GM10248 (cell line): Measurements from ENCODE around the gene ENO2.

Source experiments
- CTCF ChIA-PET: fragments of 300-600 bp; sonication (Branson Sonifier 250); formaldehyde crosslinking; extraction: SDS; loops from one replicate; lab custom pipeline; 2021; ENCODE audit warnings: antibody characterized with exemption; lab: Yijun Ruan, JAX
- POLR2A ChIA-PET: fragments of 350-650 bp; sonication (Branson Sonifier 250); formaldehyde crosslinking; extraction: SDS; loops from one replicate; lab custom pipeline; 2020; ENCODE audit warnings: antibody characterized with exemption; lab: Yijun Ruan, JAX
- DNase-seq: peaks from one replicate; pipeline ENCODE4 v3.0.0; 2012; ENCODE audit errors: extremely low spot score
- CTCF ChIP-seq: IDR thresholded peaks from 2 replicates; pipeline ENCODE4 v1.5.1; 2012; ENCODE audit warnings: mild to moderate bottlenecking, low read depth; ENCODE audit errors: extremely low read depth, missing control alignments, control extremely low read depth

The ENO2 gene

GRCh38 chr12:6921539-6921938 is 7.2 kb downstream of the ENO2 start:
- DNase-seq, result no peak
- ChIA-PET CTCF (interaction anchor here (1.0 to 2.9 kb wide), 9 partner anchors 10 to 188 kb away, joined by 3 to 12 read pairs (median 6); partner anchors contain the start of genes PTPN6 and SPSB2), POLR2A (interaction anchor here (1.0 kb wide), 1 partner anchor 22 kb away, joined by 3 read pairs; the partner anchor contains the start of genes C12orf57 and RNU7-1)
- TF ChIP-seq CTCF, result no peak

GRCh38 chr12:6921996-6922946 is 7.9 kb downstream of the ENO2 start:
- ChIA-PET POLR2A (interaction anchor here (1.0 kb wide), 1 partner anchor 22 kb away, joined by 3 read pairs; the partner anchor contains the start of genes C12orf57 and RNU7-1), CTCF (interaction anchor here (1.0 to 2.9 kb wide), 9 partner anchors 10 to 187 kb away, joined by 3 to 12 read pairs (median 6); partner anchors contain the start of genes PTPN6 and SPSB2)
- TF ChIP-seq CTCF, result no peak
- DNase-seq, result no peak

GRCh38 chr12:6923003-6923732 is 8.8 kb downstream of the ENO2 start:
- no peak for TF ChIP-seq CTCF
- DNase-seq, result no peak
- POLR2A ChIA-PET, result no interaction called here
- CTCF ChIA-PET, result interaction anchor here (0.6 to 4.4 kb wide), 21 partner anchors 9 to 186 kb away, joined by 3 to 142 read pairs (median 6); partner anchors contain the start of genes C12orf57, C1RL, CDCA3 and ENO2

GRCh38 chr12:6923851-6924250 is 9.5 kb downstream of the ENO2 start:
- no peak for TF ChIP-seq CTCF
- ChIA-PET CTCF (interaction anchor here (0.6 to 4.4 kb wide), 23 partner anchors 10 to 221 kb away, joined by 3 to 142 read pairs (median 6); partner anchors contain the start of genes C12orf57, C1RL, CDCA3 and ENO2), POLR2A (interaction anchor here (0.8 kb wide), 1 partner anchor 31 kb away, joined by 3 read pairs; no protein-coding TSS in a partner anchor)
- no peak for DNase-seq

- DNase-seq, result no peak
- ChIA-PET CTCF (interaction anchor here (0.8 to 4.4 kb wide), 25 partner anchors 11 to 220 kb away, joined by 3 to 142 read pairs (median 7); partner anchors contain the start of genes C12orf57, C1RL, ENO2 and LRRC23), POLR2A (interaction anchor here (0.8 to 1.5 kb wide), 5 partner anchors 11 to 183 kb away, joined by 3 to 6 read pairs (median 4); partner anchors contain the start of genes C12orf57, RNU7-1 and TPI1)
- no peak for TF ChIP-seq CTCF
Measured at GRCh38 chr12:6925239-6925539, 10.8 kb downstream of the ENO2 start.
